DND-41 (cell line): Measurements from ENCODE around the gene ANO2.

Experiments used
- ATAC-seq: fragments of 200-7000 bp; cut with Tn5 transposase; 3 replicates; pipeline ENCODE4 v1.9.1; 2021; ENCODE audit warnings: low read depth; ENCODE audit not compliant: insufficient read depth
- DNase-seq: peaks from one replicate; pipeline ENCODE4 v3.0.0-alpha.2; 2020
- H2AFZ ChIP-seq: 2 replicates; pipeline ENCODE4 v1.6.0; 2012; ENCODE audit warnings: low read depth, low read length
- H3K27ac ChIP-seq: 2 replicates; pipeline ENCODE4 v1.5.1; 2012; ENCODE audit warnings: low read length, inconsistent platforms
- H3K27me3 ChIP-seq: fragments of 200-600 bp; sonication (generic); 2 replicates; pipeline ENCODE4 v1.6.0; 2012; ENCODE audit warnings: low read length, mild to moderate bottlenecking, inconsistent platforms; ENCODE audit not compliant: insufficient read depth, poor library complexity
- H3K36me3 ChIP-seq: 2 replicates; pipeline ENCODE4 v1.5.1; 2012; ENCODE audit warnings: low read length, inconsistent platforms; ENCODE audit not compliant: insufficient read depth
- H3K4me1 ChIP-seq: 2 replicates; pipeline ENCODE4 v1.5.1; 2012; ENCODE audit warnings: mild to moderate bottlenecking, low read length; ENCODE audit not compliant: insufficient read depth
- H3K4me2 ChIP-seq: 2 replicates; pipeline ENCODE4 v1.6.0; 2012; ENCODE audit warnings: mild to moderate bottlenecking, moderate library complexity, low read length, inconsistent platforms; ENCODE audit not compliant: insufficient read depth
- H3K4me3 ChIP-seq, 2 experiments: fragments of 200-600 bp in 1 of 2; shearing (Covaris generic) in 1 of 2; 2 replicates each; pipeline ENCODE4 v1.5.1; 2012 to 2016; ENCODE audit warnings: inconsistent platforms in 2 of 2, low read length in 2 of 2, mild to moderate bottlenecking in 2 of 2, low read depth in 1 of 2, moderate library complexity in 1 of 2
- H3K79me2 ChIP-seq: 2 replicates; pipeline ENCODE4 v1.6.0; 2012; ENCODE audit warnings: low read length, inconsistent platforms; ENCODE audit not compliant: insufficient read depth
- H3K9ac ChIP-seq: 2 replicates; pipeline ENCODE4 v1.6.0; 2012; ENCODE audit warnings: low read depth, mild to moderate bottlenecking, inconsistent platforms, low read length, moderate library complexity
- H3K9me3 ChIP-seq: 2 replicates; pipeline ENCODE4 v1.5.1; 2012; ENCODE audit warnings: low read length, moderate library complexity, mild to moderate bottlenecking, inconsistent platforms; ENCODE audit not compliant: insufficient read depth, severe bottlenecking
- H4K20me1 ChIP-seq: 2 replicates; pipeline ENCODE4 v1.6.0; 2012; ENCODE audit warnings: low read length; ENCODE audit not compliant: insufficient read depth
- EZH2 ChIP-seq: IDR thresholded peaks from 3 replicates; pipeline ENCODE4 v1.6.1; 2012; ENCODE audit warnings: borderline replicate concordance, low read depth, mild to moderate bottlenecking, moderate library complexity, low read length, inconsistent platforms; ENCODE audit not compliant: severe bottlenecking
- TF ChIP-seq, protein P1 (sequence below): IDR thresholded peaks from 2 replicates; pipeline ENCODE4 v1.5.1; 2012; ENCODE audit warnings: borderline replicate concordance, low read length, moderate library complexity, mild to moderate bottlenecking; ENCODE audit not compliant: poor library complexity, severe bottlenecking; ENCODE audit errors: extremely low read depth

ANO2 gene

DNA sequence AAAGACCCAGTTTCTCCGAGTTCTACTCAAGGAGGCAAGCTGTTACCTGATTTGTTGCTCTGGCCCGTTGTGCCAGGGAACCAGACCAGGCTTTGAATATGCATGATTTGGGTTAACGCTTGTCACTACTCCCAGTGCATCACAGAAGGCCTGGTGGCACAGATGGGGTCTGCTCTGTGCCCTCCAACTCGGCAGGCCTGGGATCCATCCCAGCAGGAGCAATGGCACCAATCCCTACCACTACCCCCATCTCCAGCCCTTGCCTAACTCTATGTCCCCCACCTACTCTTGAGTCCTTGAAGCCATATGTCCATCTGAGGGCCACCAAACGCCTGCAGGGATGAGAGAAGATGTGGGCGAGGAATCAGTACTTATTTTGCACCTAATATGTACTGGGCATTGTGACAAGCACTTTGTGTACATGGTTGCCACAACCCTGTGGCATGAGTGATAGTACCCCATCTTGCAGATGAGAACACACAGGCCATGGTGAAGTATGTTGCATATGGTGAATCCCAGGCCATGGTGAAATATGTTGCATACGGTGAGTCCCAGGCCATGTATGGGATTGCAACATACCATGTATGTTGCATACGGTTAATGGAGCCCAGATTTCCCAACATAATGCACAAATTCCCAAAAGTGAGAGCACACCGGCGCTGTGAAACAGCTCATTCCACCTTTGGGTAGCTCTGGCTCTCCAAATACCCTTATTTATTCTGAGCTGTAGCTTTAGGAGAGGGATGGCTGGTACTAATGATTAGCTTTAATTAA, 410.4 kb downstream of the ANO2 start:
- Histone ChIP-seq H3K27ac (no peak overlapping the region), H3K4me1 (no peaks in the 10 kb centered on the region), H3K9me3 (no peaks in the 10 kb centered on the region), H3K4me2 (no peak overlapping the region), H3K79me2 (no peaks in the 10 kb centered on the region), H3K27me3 (peaks cover 39% of the 10 kb centered on the region), H4K20me1 (no peaks in the 10 kb centered on the region), H2AFZ (no peak overlapping the region), H3K36me3 (no peaks in the 10 kb centered on the region), H3K9ac (no peak overlapping the region), H3K4me3 (no peak overlapping the region)
- ATAC-seq (no peak), DNase-seq (no peak)
- TF ChIP-seq, protein P1, sequence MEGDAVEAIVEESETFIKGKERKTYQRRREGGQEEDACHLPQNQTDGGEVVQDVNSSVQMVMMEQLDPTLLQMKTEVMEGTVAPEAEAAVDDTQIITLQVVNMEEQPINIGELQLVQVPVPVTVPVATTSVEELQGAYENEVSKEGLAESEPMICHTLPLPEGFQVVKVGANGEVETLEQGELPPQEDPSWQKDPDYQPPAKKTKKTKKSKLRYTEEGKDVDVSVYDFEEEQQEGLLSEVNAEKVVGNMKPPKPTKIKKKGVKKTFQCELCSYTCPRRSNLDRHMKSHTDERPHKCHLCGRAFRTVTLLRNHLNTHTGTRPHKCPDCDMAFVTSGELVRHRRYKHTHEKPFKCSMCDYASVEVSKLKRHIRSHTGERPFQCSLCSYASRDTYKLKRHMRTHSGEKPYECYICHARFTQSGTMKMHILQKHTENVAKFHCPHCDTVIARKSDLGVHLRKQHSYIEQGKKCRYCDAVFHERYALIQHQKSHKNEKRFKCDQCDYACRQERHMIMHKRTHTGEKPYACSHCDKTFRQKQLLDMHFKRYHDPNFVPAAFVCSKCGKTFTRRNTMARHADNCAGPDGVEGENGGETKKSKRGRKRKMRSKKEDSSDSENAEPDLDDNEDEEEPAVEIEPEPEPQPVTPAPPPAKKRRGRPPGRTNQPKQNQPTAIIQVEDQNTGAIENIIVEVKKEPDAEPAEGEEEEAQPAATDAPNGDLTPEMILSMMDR, result no peak
- no peak for TF ChIP-seq EZH2

DNA sequence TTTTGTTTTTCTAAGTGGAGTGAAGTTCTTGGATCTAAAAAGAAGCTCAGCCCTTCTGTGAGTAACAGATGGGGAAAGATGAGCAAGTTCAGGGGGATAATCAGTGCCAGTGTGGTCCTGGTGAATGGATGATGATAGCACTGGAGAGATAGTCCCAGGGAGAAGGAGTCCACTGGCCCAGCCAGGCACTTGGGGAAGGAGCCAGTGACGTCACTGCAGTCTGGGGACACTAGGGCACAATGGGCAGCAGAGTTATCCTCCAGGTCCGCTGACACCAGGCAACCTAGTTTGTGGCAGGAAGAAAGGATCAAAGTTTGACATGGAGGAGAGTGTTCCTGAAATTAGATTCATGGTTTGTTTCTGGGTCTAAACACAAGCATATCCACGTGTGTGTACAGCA, 411.7 kb downstream of the ANO2 start:
- H3K27ac ChIP-seq, result no peak overlapping the region
- no peak overlapping the region for H3K9ac ChIP-seq
- no peaks in the 10 kb centered on the region for H4K20me1 ChIP-seq
- ATAC-seq (no peak), DNase-seq (no peak)
- H3K9me3 ChIP-seq, result no peaks in the 10 kb centered on the region
- H3K27me3 ChIP-seq, result peaks cover 44% of the 10 kb centered on the region
- H3K4me2 ChIP-seq, result no peak overlapping the region
- H2AFZ ChIP-seq, result no peak overlapping the region
- H3K79me2 ChIP-seq, result no peaks in the 10 kb centered on the region
- no peak for TF ChIP-seq EZH2
- TF ChIP-seq, protein P1, result no peak
- no peak overlapping the region for H3K4me3 ChIP-seq
- H3K36me3 ChIP-seq, result no peaks in the 10 kb centered on the region
- H3K4me1 ChIP-seq, result no peaks in the 10 kb centered on the region

DNA sequence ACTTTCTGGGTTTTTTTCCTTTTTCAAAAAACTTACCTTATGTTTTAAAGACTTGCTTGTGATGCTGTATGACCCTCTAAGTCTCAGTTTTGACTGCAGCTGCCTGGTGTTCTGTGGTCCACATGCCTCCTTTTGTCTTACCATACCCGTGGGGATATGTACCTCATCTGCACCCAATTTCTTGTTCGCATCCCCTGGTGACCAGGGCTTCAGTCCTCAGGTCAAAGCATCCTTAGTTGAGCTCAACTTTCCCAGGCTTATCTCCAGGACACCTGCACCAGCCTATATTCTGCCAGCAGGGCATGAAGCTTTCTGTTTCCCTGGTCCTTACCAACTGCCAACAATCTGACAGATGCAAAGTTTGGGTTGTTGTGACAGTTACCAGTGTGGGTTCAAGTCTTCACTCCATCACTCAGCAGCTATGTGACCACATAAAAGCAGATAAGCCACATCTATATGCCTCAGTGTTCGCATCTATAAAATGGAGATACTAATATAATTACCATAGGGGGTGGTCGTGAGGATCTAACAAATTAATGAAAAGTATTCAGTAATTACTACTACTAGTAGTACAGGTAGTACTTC, 419.2 kb downstream of the ANO2 start:
- ATAC-seq (peak; percentile 55; the same call in 2 of the 3 replicates), DNase-seq (no peak)
- no peak for TF ChIP-seq EZH2
- TF ChIP-seq, protein P1, result no peak
- H3K27me3 ChIP-seq, result peaks cover 17% of the 10 kb centered on the region
- H3K9ac ChIP-seq, result no peak overlapping the region
- H3K27ac ChIP-seq, result no peak overlapping the region
- H3K79me2 ChIP-seq, result no peaks in the 10 kb centered on the region
- no peak overlapping the region for H3K4me3 ChIP-seq
- no peaks in the 10 kb centered on the region for H3K9me3 ChIP-seq
- no peak overlapping the region for H2AFZ ChIP-seq
- no peaks in the 10 kb centered on the region for H3K36me3 ChIP-seq
- H3K4me2 ChIP-seq, result no peak overlapping the region
- H4K20me1 ChIP-seq, result no peaks in the 10 kb centered on the region
- no peaks in the 10 kb centered on the region for H3K4me1 ChIP-seq
